Gastroesophageal sphincter (tissue), 4 donors: Measurements from ENCODE around the gene HSD17B8. TPM values are rescaled to one million over a fixed set of nuclear protein-coding genes. Genes with fewer than 3 reads are reported as not detected.
A peak's percentile ranks its signal among the peaks of the same experiment; 100 is the strongest.

ENCODE experiments used
- ATAC-seq: fragments of 150-250 bp; one replicate; pipeline ENCODE4 v1.9.1; 2016; ENCODE audit warnings: mild to moderate bottlenecking, moderate library complexity
- H3K27ac ChIP-seq, 4 donors: fragments of 200-600 bp; sonication (generic) in 3 of 4; 1 replicate in 3 of 4; 2 replicates in 1 of 4; pipeline ENCODE4 v1.5.1; 2016 to 2019
- H3K27me3 ChIP-seq: fragments of 200-600 bp; sonication (generic); one replicate; pipeline ENCODE4 v1.5.1; 2019
- H3K36me3 ChIP-seq, 2 donors: fragments of 200-600 bp; sonication (generic); one replicate each; pipeline ENCODE4 v1.5.1; 2019; ENCODE audit warnings: control low read depth in 1 of 2
- H3K4me1 ChIP-seq, 3 donors: fragments of 200-600 bp; sonication (generic); 1 replicate in 2 of 3; 2 replicates in 1 of 3; pipeline ENCODE4 v1.5.1; 2016 to 2019; ENCODE audit warnings: control low read depth in 2 of 3
- H3K4me3 ChIP-seq, 2 donors: fragments of 200-600 bp; sonication (generic); one replicate each; pipeline ENCODE4 v1.5.1; 2019; ENCODE audit warnings: mild to moderate bottlenecking in 1 of 2, moderate library complexity in 1 of 2
- H3K9me3 ChIP-seq, 3 donors: fragments of 200-600 bp; sonication (generic); one replicate each; pipeline ENCODE4 v1.5.1; 2017 to 2019; ENCODE audit warnings: control low read depth in 2 of 3
- CTCF ChIP-seq, 4 experiments: fragments of 200-600 bp in 2 of 4; fragments of 450-650 bp in 2 of 4; sonication (generic) in 1 of 4; IDR thresholded peaks; one replicate each; pipeline ENCODE4 v1.5.1; 2017 to 2019; ENCODE audit warnings: antibody characterized with exemption in 4 of 4, mild to moderate bottlenecking in 2 of 4, moderate library complexity in 2 of 4
- EP300 ChIP-seq: sonication (generic); formaldehyde crosslinking; IDR thresholded peaks from one replicate; pipeline ENCODE4 v1.6.1; 2017; ENCODE audit warnings: antibody characterized with exemption, mild to moderate bottlenecking
- POLR2A ChIP-seq, 2 donors: fragments of 450-650 bp; IDR thresholded peaks; one replicate each; pipeline ENCODE4 v1.6.1; 2017; ENCODE audit warnings: antibody characterized with exemption in 2 of 2, mild to moderate bottlenecking in 2 of 2, moderate library complexity in 1 of 2
- POLR2AphosphoS5 ChIP-seq: sonication (generic); formaldehyde crosslinking; IDR thresholded peaks from one replicate; pipeline ENCODE4 v1.6.1; 2017; ENCODE audit warnings: antibody characterized with exemption
- WGBS, 2 donors: methylation state at CpG; one replicate each; pipeline ENCODE4 v1.1.5; 2018; ENCODE audit warnings: low coverage in 1 of 2; 5-methylcytosine and 5-hydroxymethylcytosine counted together
- total RNA-seq, 4 donors: library from RNA; depleted of rRNA; stranded (reverse); fragments of >200 nt; gene quantifications; one replicate each; pipeline ENCODE4 v1.1.0, GENCODE V29; 2016

Gene HSD17B8
- total RNA-seq, 4 donors from 2014 or later, result 2.2 to 16.1 (median 12.2) TPM

GRCh38 chr6:33193619-33194018 is 10.8 kb upstream of the HSD17B8 start:
- peak; percentile 3 for ATAC-seq
- no peak for TF ChIP-seq POLR2AphosphoS5
- TF ChIP-seq POLR2A (IDR thresholded peaks at IDR 0.05), result no peak
- no peak for TF ChIP-seq CTCF (IDR thresholded peaks at IDR 0.05)
- TF ChIP-seq EP300, result no peak
- H3K9me3 ChIP-seq, result no peaks in the 10 kb centered on the region
- H3K36me3 ChIP-seq, result peaks cover 0 to 40% of the 10 kb centered on the region in 2 donors
- H3K4me1 ChIP-seq, result peaks cover 0 to 37% (median 9%) of the 10 kb centered on the region in 3 donors
- H3K27me3 ChIP-seq, result peaks cover 37% of the 10 kb centered on the region
- H3K27ac ChIP-seq, result peak overlapping the region in 3 of 4 donors; percentile 48 to 79 (median 72)
- H3K4me3 ChIP-seq, result peak overlapping the region in 1 of 2 donors; percentile 45
- WGBS, 2 donors, result 40 to 80% methylated on average over 1 of the region's 6 CpGs

GRCh38 chr6:33194431-33194979 is 9.9 kb upstream of the HSD17B8 start:
- ATAC-seq, result no peak
- Histone ChIP-seq H3K9me3 (no peaks in the 10 kb centered on the region), H3K27me3 (peaks cover 29% of the 10 kb centered on the region), H3K4me1 (peaks cover 4 to 46% (median 15%) of the 10 kb centered on the region in 3 donors), H3K36me3 (peaks cover 0 to 40% of the 10 kb centered on the region in 2 donors), H3K27ac (no peak overlapping the region), H3K4me3 (no peak overlapping the region)
- 37% methylated on average over 4 of the region's 8 CpGs; no CpG with 5 or more reads in 1 of the 2 donors for WGBS, 2 donors
- TF ChIP-seq EP300 (no peak), POLR2AphosphoS5 (no peak), POLR2A (IDR thresholded peaks at IDR 0.05) (no peak), CTCF (IDR thresholded peaks at IDR 0.05) (no peak)

- Histone ChIP-seq H3K27me3 (peaks cover 19% of the 10 kb centered on the region), H3K9me3 (no peaks in the 10 kb centered on the region), H3K36me3 (peaks cover 0 to 40% of the 10 kb centered on the region in 2 donors), H3K27ac (no peak overlapping the region), H3K4me3 (no peak overlapping the region), H3K4me1 (peaks cover 4 to 49% (median 17%) of the 10 kb centered on the region in 3 donors)
- no peak for ATAC-seq
- TF ChIP-seq EP300, result no peak
- TF ChIP-seq CTCF (IDR thresholded peaks at IDR 0.05), result no peak
- TF ChIP-seq POLR2A (IDR thresholded peaks at IDR 0.05), result no peak
- TF ChIP-seq POLR2AphosphoS5, result no peak
- 53 to 74% methylated on average over 6 to 7 of the region's 15 CpGs for WGBS, 2 donors
These were observed 8.9 kb upstream of the HSD17B8 start for GRCh38 chr6:33195304-33196165.

- 0 to 31% methylated on average over 2 to 10 of the region's 12 CpGs for WGBS, 2 donors
- H3K27me3 ChIP-seq, result no peaks in the 10 kb centered on the region
- ATAC-seq, result no peak
- TF ChIP-seq CTCF (IDR thresholded peaks at IDR 0.05) (peak in 3 of 4 experiments; percentile 54 to 73 (median 56)), POLR2AphosphoS5 (no peak)
- H3K4me3 ChIP-seq, result no peak overlapping the region
- H3K27ac ChIP-seq, result peak overlapping the region in 3 of 4 donors; percentile 15 to 33 (median 30)
- peaks cover 13 to 56% (median 24%) of the 10 kb centered on the region in 3 donors for H3K4me1 ChIP-seq
- no peaks in the 10 kb centered on the region for H3K9me3 ChIP-seq
- H3K36me3 ChIP-seq, result peaks cover 0 to 48% of the 10 kb centered on the region in 2 donors
These were observed 6.9 kb upstream of the HSD17B8 start for GRCh38 chr6:33197431-33198048.
